Germinal center (tissue), 1 donor: Measurements from ENCODE around the gene PUM2.
A peak's percentile ranks its signal among the peaks of the same experiment; 100 is the strongest.
"Not testable (repeated sequence)": the region's sequence is repeated elsewhere in the genome, so short reads cannot be mapped to it uniquely, and the experiment has no call there.

Experiments used
- DNase-seq: peaks from one replicate; pipeline ENCODE4 v3.0.0; 2012; ENCODE audit warnings: mixed read lengths, low spot score

The PUM2 gene

DNA sequence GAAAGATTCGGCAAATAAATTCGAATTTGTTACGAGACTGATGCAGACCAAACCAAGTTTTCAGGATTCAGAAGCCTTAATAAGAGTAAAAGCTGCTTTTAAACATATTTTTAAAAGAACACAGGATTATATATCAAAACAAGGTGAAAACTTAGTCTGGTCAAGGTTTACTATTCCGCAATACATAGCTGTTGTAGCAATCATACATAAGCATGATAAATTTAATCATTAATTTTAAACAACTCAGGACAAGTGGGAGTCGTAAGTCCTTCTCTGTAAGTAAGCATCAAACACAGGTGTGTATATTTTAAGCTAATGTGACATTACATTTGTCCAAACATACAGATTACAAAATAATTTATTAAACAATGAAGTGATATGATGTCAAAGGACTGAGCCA lies 57.7 kb downstream of the PUM2 start:
- no peak for DNase-seq

DNA sequence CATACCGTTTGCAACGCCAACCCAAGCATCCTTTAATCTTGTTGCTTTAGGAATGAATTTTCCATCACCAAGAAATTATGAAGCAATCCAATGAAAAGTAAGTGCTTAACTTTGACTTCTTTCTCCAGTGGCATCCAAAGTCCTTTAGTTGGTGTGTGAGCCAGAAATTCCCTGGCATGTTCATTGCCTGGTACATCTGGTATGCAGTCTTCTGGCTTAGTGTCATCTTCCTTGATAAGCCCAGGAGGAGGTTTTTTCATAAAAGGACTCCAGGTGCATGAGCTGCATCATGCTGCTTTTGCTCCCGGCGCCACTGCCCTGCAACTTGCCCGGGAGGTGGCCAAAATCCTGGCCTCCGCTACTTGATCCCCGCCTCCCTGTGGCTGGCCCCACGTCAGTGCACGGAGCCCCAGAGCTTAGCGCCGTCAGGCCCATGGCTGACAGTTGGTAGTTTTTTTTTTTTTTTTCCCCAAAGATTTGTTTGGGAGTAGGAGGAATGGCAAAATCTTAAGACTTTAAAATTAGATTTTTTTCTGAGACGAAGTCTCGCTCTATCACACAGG lies 58.7 kb downstream of the PUM2 start:
- DNase-seq = no peak

DNA sequence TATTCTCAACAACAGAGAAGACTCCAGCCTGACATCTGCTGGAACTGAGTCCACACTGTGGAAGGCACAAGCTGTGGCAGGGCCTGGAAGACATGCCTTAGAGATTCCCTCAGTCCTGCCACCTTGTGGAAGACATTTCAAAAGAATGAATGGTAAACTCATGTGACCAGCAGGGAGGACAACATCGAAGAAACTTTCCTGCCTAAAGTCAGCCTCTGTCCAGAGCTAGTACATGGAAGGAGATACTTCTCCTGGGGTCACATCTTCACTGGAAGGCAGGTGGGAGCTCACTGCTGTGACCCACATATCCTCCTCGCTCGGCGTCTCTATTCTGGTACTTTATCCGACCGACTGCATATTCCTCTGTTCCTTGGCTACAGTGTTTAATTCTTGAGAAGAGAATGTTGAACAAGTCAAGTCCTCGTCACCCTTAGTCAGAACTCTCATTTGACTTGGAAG lies 59.5 kb downstream of the PUM2 start:
- DNase-seq = peak; percentile 52

- DNase-seq = no peak
Observed at GRCh38 chr2:20288642-20289340, 61.9 kb downstream of the PUM2 start.

GRCh38 chr2:20282916-20283592 lies 67.6 kb downstream of the PUM2 start:
- DNase-seq = no peak

DNA sequence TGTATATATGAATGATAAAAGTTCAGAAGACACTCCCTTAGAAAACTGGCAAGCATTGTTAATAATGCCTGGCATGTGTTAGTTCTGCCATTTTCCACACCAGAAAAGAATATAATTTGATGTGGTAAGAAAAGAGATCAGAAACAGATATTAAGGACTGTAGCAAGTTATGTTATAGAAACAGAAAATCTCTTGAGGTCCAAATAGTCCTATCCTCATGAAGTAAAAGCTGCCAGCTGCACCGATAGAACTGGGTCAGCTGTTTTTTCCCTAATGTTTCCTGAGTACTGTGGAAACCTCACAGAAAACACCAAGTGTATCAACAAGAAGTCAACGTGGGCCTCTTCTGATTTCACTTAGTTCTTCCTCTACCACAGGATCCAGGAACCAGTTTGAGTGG lies 68.8 kb downstream of the PUM2 start:
- no peak for DNase-seq

GRCh38 chr2:20273042-20273441 lies 77.6 kb downstream of the PUM2 start:
- DNase-seq = no peak

- DNase-seq = not testable (repeated sequence)
Observed at GRCh38 chr2:20268317-20268716, 82.3 kb downstream of the PUM2 start.

GRCh38 chr2:20267529-20267928 lies 83.1 kb downstream of the PUM2 start:
- no peak for DNase-seq

- no peak for DNase-seq
Observed at GRCh38 chr2:20264629-20265028, 86.0 kb downstream of the PUM2 start.

GRCh38 chr2:20257411-20257810 lies 93.2 kb downstream of the PUM2 start:
- DNase-seq = no peak

- DNase-seq = no peak
Observed at GRCh38 chr2:20254731-20255130, 95.9 kb downstream of the PUM2 start.

GRCh38 chr2:20250436-20250835 lies 100.2 kb downstream of the PUM2 start:
- DNase-seq = no peak

GRCh38 chr2:20249170-20249569 lies 101.5 kb downstream of the PUM2 start:
- DNase-seq = no peak

DNA sequence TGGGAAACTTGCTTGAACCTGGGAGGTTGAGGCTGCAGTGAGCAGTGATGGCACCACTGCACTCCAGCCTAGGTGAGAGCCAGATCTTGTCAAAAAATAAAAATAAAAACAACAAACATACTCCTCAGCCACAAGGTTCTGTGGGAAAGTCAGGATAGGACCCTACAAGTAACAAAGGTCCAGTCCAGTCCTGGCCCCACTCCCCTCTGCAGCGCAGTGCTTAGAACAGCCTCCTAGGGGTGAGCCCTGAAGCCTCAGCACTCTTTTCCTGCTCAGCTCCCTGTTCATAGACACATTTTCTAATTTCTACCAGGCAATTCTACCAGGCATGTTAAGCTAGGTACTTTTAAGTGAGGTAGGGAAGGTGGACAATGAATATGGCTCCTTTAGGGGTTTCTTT lies 103.6 kb downstream of the PUM2 start:
- DNase-seq = no peak

DNA sequence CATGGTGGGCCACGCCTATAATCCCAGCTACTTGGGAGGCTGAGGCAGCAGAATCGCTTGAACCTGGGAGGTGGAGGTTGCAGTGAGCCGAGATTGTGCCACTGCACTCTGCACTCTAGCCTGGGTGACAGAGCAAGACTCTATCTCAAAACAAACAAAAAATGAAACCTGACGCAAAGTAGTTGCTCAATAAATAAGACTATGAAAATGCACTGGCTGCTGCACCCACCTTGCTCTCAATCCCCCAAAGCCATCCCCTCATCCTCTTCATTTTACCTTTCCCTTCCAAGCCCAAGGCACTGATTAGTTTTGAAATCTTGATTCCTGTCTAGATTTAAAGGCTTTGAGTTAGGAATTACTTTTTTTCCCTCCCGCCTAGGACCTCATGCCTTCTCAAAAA lies 107.0 kb downstream of the PUM2 start:
- DNase-seq = not testable (repeated sequence)

DNA sequence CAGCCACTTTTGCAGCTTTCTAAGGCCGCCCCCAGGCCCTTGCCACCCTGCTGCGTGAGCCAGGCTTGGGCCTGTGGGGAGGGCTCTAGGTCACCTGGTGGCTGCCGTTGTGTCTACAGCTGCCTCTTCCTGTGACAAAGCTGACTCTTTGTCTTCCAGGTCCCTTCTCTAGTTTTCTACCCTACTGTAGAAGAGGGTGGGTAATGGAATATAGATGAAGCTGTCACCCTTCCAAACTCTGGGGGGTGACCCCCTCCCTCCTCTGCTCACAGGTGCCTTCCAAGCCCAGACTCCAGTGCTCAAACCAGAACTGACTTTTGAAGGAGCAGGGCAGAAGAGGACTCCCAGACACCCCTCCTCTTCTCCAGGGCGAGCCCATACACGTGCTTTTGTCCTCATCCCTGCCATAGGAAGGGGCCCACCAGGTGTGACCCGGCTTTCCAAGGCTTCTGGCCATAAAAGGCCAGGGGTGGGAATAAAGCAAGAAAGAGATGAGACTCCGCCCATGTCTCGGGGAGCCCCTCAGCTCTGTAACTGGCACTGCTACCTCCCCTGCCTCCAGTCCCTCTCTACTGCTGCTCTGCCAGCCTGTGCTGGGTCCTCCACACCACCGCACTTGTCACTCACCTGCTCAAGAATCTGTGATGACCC lies 107.8 kb downstream of the PUM2 start:
- DNase-seq = peak; percentile 33

DNA sequence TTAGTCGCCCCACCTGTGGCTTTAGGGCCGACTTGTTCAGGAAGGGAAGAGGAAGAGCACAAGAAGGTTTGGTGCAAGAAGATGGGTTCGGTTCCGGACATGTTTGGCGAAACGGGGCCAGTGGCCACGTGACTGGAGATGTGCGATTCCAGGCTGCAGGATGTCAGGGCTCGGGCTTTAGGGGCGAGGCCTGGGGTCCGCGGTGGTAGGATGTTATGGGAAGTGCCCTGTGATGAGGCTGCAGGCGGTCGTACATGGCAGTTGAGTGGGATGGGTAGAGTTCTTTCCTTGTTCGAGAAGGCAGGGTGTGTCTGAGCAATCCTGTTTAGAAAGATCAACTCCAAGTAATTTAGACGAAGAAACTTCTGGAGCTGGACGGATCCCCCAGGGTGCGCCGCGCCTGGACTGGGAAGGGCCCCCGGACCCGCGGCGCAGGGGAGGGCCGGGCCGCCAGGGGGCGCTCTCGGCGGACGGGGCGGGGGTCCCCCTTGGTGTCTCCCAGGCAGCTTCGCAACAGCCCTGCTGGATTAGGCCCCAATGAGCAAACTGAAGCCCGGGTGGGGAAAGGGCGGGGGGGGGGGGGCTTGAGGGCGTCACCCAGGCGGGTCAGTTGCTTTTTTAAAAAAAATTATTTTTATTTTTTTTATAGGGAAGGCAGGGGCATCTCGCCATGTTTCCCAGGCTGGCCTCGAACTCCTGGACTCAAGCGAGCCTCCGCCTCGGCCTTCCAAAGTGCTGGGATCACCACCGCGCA lies 108.5 kb downstream of the PUM2 start:
- peak; percentile 76 for DNase-seq

DNA sequence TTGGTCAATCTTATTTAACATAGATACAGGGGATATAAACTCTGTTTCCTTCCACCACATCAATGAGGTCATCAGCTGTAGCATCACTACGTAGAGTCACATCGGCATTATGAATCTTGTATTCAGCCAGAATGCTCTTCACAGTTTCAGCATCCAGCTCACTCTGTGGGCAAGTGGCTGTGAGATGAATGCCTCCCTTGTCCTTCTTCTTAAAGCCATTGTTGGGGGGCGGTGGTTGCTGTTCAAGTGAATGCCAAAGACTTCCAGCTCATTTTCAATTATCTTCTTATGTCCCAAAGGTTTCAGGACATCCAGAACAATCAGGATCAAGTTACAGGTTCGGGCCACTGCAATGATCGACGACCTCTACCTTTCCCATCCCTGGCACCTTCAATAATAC lies 110.4 kb downstream of the PUM2 start:
- DNase-seq = not testable (repeated sequence)

DNA sequence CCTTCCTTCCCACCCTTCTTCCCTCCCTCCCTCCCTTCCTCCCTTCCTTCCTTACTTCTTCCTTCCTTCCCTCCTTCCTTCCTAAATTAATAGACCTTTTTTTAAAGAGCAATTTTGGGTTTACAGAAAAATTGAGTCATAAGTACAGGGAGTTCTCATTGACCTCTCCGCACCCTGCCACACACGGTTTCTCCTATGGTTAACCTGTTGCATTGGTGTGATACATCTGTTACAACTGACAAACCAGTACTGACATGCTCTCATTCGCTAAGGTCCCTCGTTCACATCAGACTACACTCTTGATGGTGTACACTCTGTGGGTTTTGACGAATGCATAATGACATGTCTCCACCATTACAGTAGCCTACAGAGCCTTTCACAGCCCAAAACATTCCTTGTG lies 114.1 kb downstream of the PUM2 start:
- no peak for DNase-seq

DNA sequence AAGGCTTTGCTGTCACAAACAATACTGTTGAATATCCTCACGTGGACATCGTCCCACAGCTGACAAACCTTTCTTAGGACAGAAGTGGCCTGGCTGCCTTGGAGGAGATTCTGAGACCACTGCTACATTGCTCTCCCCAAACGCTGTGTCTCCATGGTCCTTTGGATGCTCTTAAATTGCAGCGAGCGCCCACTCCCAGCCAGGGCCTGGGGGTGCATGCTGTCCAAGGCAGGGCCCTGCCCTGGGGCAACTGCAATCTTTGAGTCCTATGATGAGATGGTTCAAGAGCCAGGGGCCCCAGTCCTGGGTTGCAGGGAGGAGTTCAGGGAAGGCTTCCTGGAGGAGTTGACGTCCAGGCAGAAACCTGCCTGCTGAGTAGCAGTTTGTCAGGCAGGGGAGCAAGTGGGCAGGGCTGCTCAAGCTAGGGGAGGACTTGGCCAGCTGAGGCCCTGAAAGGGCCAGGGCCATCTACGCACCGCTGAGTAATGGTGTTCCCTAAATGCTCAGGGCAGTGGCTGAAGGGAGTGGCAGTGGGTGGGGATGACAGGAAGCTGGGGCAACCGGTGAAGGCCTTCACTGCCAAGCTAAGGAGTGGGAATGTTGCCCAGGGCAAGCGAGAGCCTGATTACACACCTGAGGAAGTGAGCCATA lies 114.9 kb downstream of the PUM2 start:
- no peak for DNase-seq

DNA sequence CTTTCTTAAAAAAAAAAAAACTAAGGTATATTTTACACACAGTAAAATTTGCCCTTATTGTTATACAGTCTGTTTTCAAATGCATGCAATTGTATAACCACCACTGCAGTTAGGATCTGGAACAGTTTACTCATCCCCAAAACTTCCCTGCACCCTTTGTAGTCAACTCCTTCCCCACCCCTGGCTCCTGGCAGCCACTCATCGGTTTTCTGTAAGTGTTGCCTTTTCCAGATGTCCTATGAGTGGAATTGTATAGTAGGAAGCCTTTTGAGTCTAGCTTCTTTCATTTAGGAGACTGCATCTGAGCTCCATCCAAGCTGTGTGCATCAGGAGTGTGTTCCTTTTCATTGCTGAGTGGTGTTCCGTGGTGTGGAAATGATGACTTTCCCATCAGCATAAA lies 116.0 kb downstream of the PUM2 start:
- not testable (repeated sequence) for DNase-seq
